Sigmoid colon (tissue), 7 donors: ENCODE measurements around the gene STK16. TPM values are rescaled to one million over a fixed set of nuclear protein-coding genes. Genes with fewer than 3 reads are reported as not detected.

ENCODE experiments used
- DNase-seq: peaks from one replicate; pipeline ENCODE4 v3.0.0-alpha.2; 2019
- H3K27ac ChIP-seq, 4 donors: fragments of 200-600 bp; sonication (generic); one replicate each; pipeline ENCODE4 v1.5.1; 2016 to 2019; ENCODE audit warnings: mild to moderate bottlenecking in 1 of 4
- H3K27me3 ChIP-seq, 3 donors: fragments of 200-600 bp; sonication (generic); one replicate each; pipeline ENCODE4 v1.5.1; 2019; ENCODE audit warnings: mild to moderate bottlenecking in 1 of 3
- H3K36me3 ChIP-seq, 4 donors: fragments of 200-600 bp; sonication (generic); one replicate each; pipeline ENCODE4 v1.5.1; 2016 to 2019
- H3K4me1 ChIP-seq, 4 donors: fragments of 200-600 bp; sonication (generic); one replicate each; pipeline ENCODE4 v1.5.1; 2017 to 2019
- H3K4me3 ChIP-seq, 4 donors: fragments of 200-600 bp; sonication (generic); one replicate each; pipeline ENCODE4 v1.5.1; 2017 to 2019; ENCODE audit warnings: mild to moderate bottlenecking in 2 of 4, moderate library complexity in 1 of 4
- H3K9me3 ChIP-seq, 4 donors: fragments of 200-600 bp in 3 of 4; sonication (generic) in 3 of 4; one replicate each; pipeline versions ENCODE4 v1.5.1 to v1.6.1; 2013 to 2019
- EP300 ChIP-seq, 4 donors: sonication (generic); formaldehyde crosslinking; IDR thresholded peaks; one replicate each; pipeline ENCODE4 v1.6.1; 2017; ENCODE audit warnings: antibody characterized with exemption in 4 of 4
- POLR2A ChIP-seq, 2 donors: fragments of 450-650 bp; IDR thresholded peaks; one replicate each; pipeline ENCODE4 v1.6.1; 2016; ENCODE audit warnings: antibody characterized with exemption in 2 of 2, mild to moderate bottlenecking in 2 of 2, moderate library complexity in 2 of 2
- POLR2AphosphoS5 ChIP-seq, 4 donors: sonication (generic); formaldehyde crosslinking; IDR thresholded peaks; one replicate each; pipeline ENCODE4 v1.6.1; 2017; ENCODE audit warnings: antibody characterized with exemption in 4 of 4
- WGBS, 2 donors: extraction: QIAGEN DNeasy Blood & Tissue Kit; methylation state at CpG; one replicate each; pipeline ENCODE4 v1.1.7; 2013; 5-methylcytosine and 5-hydroxymethylcytosine counted together
- intact Hi-C: fragments of 100-400 bp; cut with DNase I; formaldehyde crosslinking; loops from one replicate; pipeline ENCODE4 v1.15.1; 2023
- polyA plus RNA-seq, 3 donors: library from polyadenylated mRNA; stranded (reverse); fragments of 200-250 nt; gene quantifications; one replicate each; pipeline ENCODE4 v1.2.3, GENCODE V29; 2013
- total RNA-seq, 4 donors: library from RNA; depleted of rRNA; stranded (reverse); fragments of >200 nt; gene quantifications; one replicate each; pipeline ENCODE4 v1.1.0, GENCODE V29; 2016
- TF ChIP-seq, protein P1 (sequence below), 4 experiments: fragments of 450-650 bp in 3 of 4; fragments of 200-600 bp in 1 of 4; IDR thresholded peaks; one replicate each; pipeline ENCODE4 v1.5.1; 2016 to 2019; ENCODE audit warnings: antibody characterized with exemption in 4 of 4, mild to moderate bottlenecking in 3 of 4, moderate library complexity in 2 of 4
- donor health status: healthy with polysubstance abuse.
- donor health status: Bipolar disorder and iron deficiency.
- donor health status: healthy.

STK16 gene
- total and polyA plus RNA-seq, 7 donors = 12.2 to 61.7 (median 19.9) TPM

DNA sequence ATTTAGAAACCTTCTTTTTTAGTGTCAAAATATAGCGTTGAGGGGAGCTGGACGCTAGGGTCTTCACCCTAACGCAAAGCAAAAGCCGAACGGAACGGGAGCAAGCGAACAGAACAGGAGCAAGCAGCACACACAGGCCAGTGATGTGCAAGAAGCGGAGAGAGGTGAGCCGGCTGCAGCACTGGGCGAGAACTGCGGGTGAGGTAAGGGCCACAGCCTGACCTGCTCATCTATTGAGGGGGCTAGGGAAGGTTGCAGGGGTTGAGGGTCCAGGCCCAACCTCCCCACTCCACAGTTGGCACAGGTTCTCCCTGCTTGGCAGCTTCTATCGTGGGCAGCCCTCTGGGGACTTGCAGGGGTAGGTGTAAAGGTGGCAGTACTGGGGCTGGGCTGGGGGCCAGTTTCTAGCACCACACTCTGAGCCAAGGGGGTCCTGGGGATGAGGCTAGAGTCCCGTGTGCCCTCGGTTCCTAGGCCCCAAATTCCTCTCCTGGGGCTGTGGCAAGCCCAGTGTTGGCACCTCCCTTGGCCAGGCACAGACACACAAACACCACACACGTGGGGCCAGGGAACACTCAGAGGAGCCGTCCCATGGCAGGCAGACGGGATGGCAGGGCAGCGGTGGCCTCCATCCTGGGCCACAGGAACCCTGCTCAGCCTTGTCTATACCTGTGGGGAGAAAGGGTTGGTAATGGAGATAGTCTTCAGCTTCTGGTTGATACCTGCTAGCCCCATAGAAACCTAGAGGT is 25.3 kb upstream of the STK16 start:
- Histone ChIP-seq H3K4me1 (peaks cover 0 to 37% (median 32%) of the 10 kb centered on the region in 4 donors), H3K9me3 (no peaks in the 10 kb centered on the region), H3K27ac (peak overlapping the region; percentile 84 to 98 (median 96)), H3K36me3 (peaks cover 47 to 58% (median 55%) of the 10 kb centered on the region in 4 donors), H3K4me3 (no peak overlapping the region), H3K27me3 (no peaks in the 10 kb centered on the region)
- intact Hi-C loops = loop anchor here (1.0 to 10.0 kb wide), 6 partner anchors 9 to 165 kb away; partner anchors contain the start of genes ANKZF1, ATG9A, CNPPD1 and DNAJB2
- no peak for DNase-seq
- WGBS, 2 donors = 95% methylated on average over 18 of the region's 18 CpGs
- TF ChIP-seq POLR2A (IDR thresholded peaks at IDR 0.05) (no peak), POLR2AphosphoS5 (IDR thresholded peaks at IDR 0.05) (no peak), EP300 (IDR thresholded peaks at IDR 0.05) (no peak)
- TF ChIP-seq, protein P1, sequence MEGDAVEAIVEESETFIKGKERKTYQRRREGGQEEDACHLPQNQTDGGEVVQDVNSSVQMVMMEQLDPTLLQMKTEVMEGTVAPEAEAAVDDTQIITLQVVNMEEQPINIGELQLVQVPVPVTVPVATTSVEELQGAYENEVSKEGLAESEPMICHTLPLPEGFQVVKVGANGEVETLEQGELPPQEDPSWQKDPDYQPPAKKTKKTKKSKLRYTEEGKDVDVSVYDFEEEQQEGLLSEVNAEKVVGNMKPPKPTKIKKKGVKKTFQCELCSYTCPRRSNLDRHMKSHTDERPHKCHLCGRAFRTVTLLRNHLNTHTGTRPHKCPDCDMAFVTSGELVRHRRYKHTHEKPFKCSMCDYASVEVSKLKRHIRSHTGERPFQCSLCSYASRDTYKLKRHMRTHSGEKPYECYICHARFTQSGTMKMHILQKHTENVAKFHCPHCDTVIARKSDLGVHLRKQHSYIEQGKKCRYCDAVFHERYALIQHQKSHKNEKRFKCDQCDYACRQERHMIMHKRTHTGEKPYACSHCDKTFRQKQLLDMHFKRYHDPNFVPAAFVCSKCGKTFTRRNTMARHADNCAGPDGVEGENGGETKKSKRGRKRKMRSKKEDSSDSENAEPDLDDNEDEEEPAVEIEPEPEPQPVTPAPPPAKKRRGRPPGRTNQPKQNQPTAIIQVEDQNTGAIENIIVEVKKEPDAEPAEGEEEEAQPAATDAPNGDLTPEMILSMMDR (IDR thresholded peaks at IDR 0.05) = no peak

DNA sequence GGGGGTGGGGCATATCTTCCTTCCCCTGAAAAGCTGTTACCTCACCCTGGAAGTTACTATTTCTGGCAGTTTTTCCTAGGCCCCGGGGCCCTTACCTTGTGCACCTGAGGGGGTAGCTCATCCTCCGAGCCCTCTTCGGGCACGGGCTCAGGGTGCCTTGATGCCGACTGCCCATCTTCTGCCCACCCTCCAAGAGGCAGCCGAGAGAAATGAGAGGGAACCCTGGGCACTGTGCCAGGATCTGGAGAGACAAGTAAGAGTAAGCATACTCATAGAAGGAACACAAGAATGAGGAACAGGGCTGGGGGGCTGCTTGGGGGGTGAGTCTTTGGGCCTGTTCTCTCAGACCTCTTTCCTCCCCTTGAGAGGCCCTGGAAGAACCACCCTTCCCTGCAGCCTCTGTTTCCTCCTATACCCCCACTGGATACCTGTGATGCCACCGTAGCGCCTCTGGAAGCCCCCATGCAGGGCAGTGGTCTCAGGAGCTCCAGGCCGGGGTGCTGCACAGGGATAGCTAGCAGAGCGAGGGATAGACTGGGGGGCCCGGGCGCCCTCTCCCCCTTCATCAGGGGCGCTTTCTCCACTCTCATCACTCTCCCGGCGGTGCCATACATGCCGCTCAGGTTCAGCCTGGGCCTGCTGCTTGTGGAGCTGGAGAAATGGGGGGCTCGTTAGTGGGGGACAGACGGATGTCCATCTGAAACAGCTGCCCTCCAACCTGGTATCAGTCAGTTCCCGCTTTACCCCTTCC is 24.5 kb upstream of the STK16 start:
- DNase-seq = no peak
- no peak for TF ChIP-seq EP300 (IDR thresholded peaks at IDR 0.05)
- no peak for TF ChIP-seq POLR2AphosphoS5 (IDR thresholded peaks at IDR 0.05)
- TF ChIP-seq, protein P1 (IDR thresholded peaks at IDR 0.05) = no peak
- no peak for TF ChIP-seq POLR2A (IDR thresholded peaks at IDR 0.05)
- peak overlapping the region in 1 of 4 donors; percentile 8 for H3K27ac ChIP-seq
- no peak overlapping the region for H3K4me3 ChIP-seq
- H3K36me3 ChIP-seq = peaks cover 56 to 62% (median 59%) of the 10 kb centered on the region in 4 donors
- 95% methylated on average over 19 of the region's 19 CpGs for WGBS, 2 donors
- intact Hi-C loops = loop anchor here (10.0 kb wide), 1 partner anchor 164 kb away; the partner anchor contains the start of gene DNPEP
- no peaks in the 10 kb centered on the region for H3K9me3 ChIP-seq
- no peaks in the 10 kb centered on the region for H3K27me3 ChIP-seq
- peaks cover 0 to 37% (median 32%) of the 10 kb centered on the region in 4 donors for H3K4me1 ChIP-seq

DNA sequence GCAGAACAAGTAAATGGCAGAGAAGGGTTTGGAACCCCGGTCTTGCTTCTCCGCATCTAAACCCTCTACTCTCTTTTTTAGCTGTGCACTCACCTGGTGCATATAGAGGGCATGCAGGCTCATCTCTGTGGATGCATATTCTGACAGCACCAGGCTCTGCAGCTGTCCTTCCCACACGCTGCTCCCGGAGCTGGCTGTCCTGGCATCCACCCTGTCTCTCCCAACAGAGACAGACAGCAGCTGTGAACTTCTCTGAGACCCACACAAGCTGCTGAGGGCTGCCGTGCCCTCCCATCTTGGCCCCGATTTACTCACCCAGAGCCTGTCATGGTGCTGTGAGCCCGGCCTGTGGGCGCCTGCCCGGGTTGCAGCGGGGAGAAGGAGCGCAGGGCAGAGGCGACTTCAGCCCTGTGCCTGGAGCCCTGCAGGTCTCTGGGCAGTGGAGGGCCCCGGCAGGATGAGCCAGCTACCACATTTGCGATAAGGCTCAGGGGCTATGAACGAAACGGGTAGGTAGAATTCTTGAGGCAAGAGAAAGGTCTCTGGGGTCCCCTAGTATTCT is 23.2 kb upstream of the STK16 start:
- Histone ChIP-seq H3K9me3 (no peaks in the 10 kb centered on the region), H3K4me3 (no peak overlapping the region), H3K27ac (no peak overlapping the region), H3K27me3 (no peaks in the 10 kb centered on the region), H3K4me1 (peaks cover 0 to 31% (median 28%) of the 10 kb centered on the region in 4 donors), H3K36me3 (peaks cover 56 to 74% (median 61%) of the 10 kb centered on the region in 4 donors)
- TF ChIP-seq, protein P1 (IDR thresholded peaks at IDR 0.05) = no peak
- TF ChIP-seq POLR2AphosphoS5 (IDR thresholded peaks at IDR 0.05) = no peak
- no peak for TF ChIP-seq EP300 (IDR thresholded peaks at IDR 0.05)
- no peak for TF ChIP-seq POLR2A (IDR thresholded peaks at IDR 0.05)
- WGBS, 2 donors = 95 to 96% methylated on average over 16 of the region's 16 CpGs
- intact Hi-C loops = loop anchor here (10.0 kb wide), 1 partner anchor 163 kb away; the partner anchor contains the start of gene DNPEP
- no peak for DNase-seq

DNA sequence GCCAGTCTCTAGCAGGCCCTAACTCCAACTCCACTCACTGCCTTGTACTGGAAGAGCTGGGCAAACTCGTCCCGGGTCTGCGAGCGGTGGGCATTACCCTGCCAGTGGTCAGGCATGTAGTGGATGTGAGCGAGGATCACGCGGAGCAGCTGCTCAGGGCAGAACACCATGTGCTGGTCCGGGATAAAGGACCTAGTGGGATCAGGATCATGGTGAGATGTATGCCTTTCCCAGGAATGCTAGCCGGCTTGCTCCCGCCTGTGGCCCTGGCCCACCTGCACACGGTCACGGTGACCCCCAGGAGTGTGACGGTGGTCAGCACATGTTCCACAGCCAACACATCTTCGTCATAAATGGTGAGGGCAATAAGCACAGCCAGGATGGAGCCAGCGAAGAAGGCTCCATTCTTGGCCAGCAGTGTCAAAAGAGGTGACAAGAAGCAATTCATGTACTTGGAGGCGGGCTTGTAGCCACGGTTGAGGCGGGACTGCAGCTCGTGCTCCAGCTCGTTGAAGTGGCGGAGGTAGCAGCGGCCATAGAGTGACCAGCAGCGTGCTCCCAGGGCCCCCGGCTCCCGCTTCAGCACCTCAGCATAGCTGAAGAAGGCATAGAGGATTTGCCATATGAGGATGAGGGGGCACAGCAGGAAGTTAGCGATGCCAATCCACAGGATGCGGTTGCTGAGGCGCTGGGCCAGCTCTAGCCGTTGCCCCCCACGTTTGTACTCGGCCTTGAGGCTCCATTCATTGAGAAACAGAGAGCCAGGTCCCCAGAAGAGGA is 21.3 kb upstream of the STK16 start:
- WGBS, 2 donors = 95 to 96% methylated on average over 31 of the region's 31 CpGs
- H3K36me3 ChIP-seq = peaks cover 56 to 76% (median 62%) of the 10 kb centered on the region in 4 donors
- intact Hi-C loops = loop anchor here (10.0 kb wide), 1 partner anchor 161 kb away; the partner anchor contains the start of gene DNPEP
- no peak overlapping the region for H3K4me3 ChIP-seq
- H3K27me3 ChIP-seq = no peaks in the 10 kb centered on the region
- DNase-seq = no peak
- no peak for TF ChIP-seq EP300 (IDR thresholded peaks at IDR 0.05)
- TF ChIP-seq, protein P1 (IDR thresholded peaks at IDR 0.05) = no peak
- TF ChIP-seq POLR2A (IDR thresholded peaks at IDR 0.05) = no peak
- TF ChIP-seq POLR2AphosphoS5 (IDR thresholded peaks at IDR 0.05) = no peak
- no peaks in the 10 kb centered on the region for H3K9me3 ChIP-seq
- H3K27ac ChIP-seq = no peak overlapping the region
- H3K4me1 ChIP-seq = peaks cover 0 to 32% (median 30%) of the 10 kb centered on the region in 4 donors
